Pancreas (tissue), 10 donors: ENCODE data around the gene RHOBTB3. TPM values are rescaled to one million over a fixed set of nuclear protein-coding genes. Genes with fewer than 3 reads are reported as not detected.

Source experiments
- ATAC-seq, 4 donors: fragments of 200-7000 bp; cut with Tn5 transposase; one replicate each; pipeline versions ENCODE4 v1.8.0 to v1.9.1; 2020; ENCODE audit warnings: mild to moderate bottlenecking in 4 of 4, moderate library complexity in 4 of 4
- DNase-seq, 6 donors: peaks; one replicate each; pipeline ENCODE4 v3.0.0-alpha.2; 2020
- FAIRE-seq: peaks from 2 replicates; lab custom pipeline; 2012; peaks lifted over from hg19 to GRCh38; lab: Jason Lieb, UNC
- H3K27ac ChIP-seq, 4 donors: fragments of 200-600 bp; sonication (generic); 1 replicate in 3 of 4; 2 replicates in 1 of 4; pipeline versions ENCODE4 v1.5.0 to v1.8.0; 2020
- H3K27me3 ChIP-seq, 4 donors: fragments of 200-600 bp; one replicate each; pipeline ENCODE4 v1.8.0; 2021
- H3K36me3 ChIP-seq, 3 donors: fragments of 200-600 bp; sonication (generic) in 1 of 3; one replicate each; pipeline versions ENCODE4 v1.5.0 to v1.8.0; 2020 to 2021
- H3K4me1 ChIP-seq, 3 donors: fragments of 200-600 bp; one replicate each; pipeline ENCODE4 v1.8.0; 2021
- H3K4me3 ChIP-seq, 4 donors: fragments of 200-600 bp; sonication (generic) in 2 of 4; one replicate each; pipeline versions ENCODE4 v1.5.0 to v1.8.0; 2020 to 2021
- H3K9me3 ChIP-seq, 4 donors: fragments of 200-600 bp; one replicate each; pipeline ENCODE4 v1.8.0; 2021
- WGBS, 2 donors: extraction: QIAGEN DNeasy Blood & Tissue Kit; methylation state at CpG; one replicate each; pipeline ENCODE4 v1.1.7; 2013; 5-methylcytosine and 5-hydroxymethylcytosine counted together
- intact Hi-C, 3 donors: fragments of 100-400 bp; cut with DNase I; formaldehyde crosslinking; loops; one replicate each; pipeline versions ENCODE4 v1.11.1 to v1.14.2; 2022
- polyA plus RNA-seq, 2 donors: library from polyadenylated mRNA; stranded (reverse); fragments of 200-250 nt; gene quantifications; one replicate each; pipeline ENCODE4 v1.2.3, GENCODE V29; 2013
- total RNA-seq, 6 donors: library from RNA; stranded (reverse); fragmentation: NEBNext Ultra II Directional in 4 of 6; extraction: Animal tissue kit (Norgen Biotek cat#: 25700) in 4 of 6; gene quantifications; one replicate each; pipeline versions ENCODE4 v1.2.1 to v1.2.4, GENCODE V29; 2021 to 2023
- TF ChIP-seq, protein P1 (sequence below), 4 donors: fragments of 200-600 bp; sonication (generic) in 3 of 4; IDR thresholded peaks; one replicate each; pipeline versions ENCODE4 v1.5.0 to v1.8.0; 2021; ENCODE audit warnings: antibody characterized with exemption in 4 of 4
- donor health status: healthy with polysubstance abuse.
- donor health status: DM: no; HTN: no; CAD: no; lungs with moderate emphysema.
- donor health status: DM: no; HTN: no; CAD: no.
- donor health status: control.
- donor health status: control.
- donor health status: Bipolar disorder and iron deficiency.
- donor health status: DM: yes; HTN: yes; CAD: no.
- donor health status: DM: no; HTN: no; CAD: no.
- donor health status: DM: no; HTN: no; CAD: no.
- donor health status: DM: yes; HTN: yes; CAD: no.

RHOBTB3 gene
- total and polyA plus RNA-seq, 8 donors = 32.5 to 190 (median 77.3) TPM

DNA sequence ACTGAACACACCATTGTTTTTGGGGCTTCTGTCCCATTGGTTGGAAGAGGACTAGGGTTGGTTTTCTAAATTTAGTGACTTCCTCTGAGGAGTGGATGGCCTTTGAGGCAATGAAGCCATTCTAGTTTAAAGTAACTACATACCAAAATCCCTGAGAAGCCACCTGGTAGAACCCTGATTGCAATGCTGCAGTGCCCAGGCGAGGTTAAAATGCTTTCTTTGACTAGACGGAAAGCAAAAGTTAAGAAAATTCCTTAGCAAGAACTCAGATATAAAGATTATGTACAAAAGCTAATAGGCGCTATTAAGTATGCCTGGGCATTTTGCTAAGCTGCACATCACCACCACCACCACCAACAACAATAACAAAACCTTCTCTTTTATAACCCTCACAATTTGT lies 70.8 kb downstream of the RHOBTB3 start:
- intact Hi-C loops = no loop called here
- FAIRE-seq (no peak), ATAC-seq (no peak), DNase-seq (no peak)
- WGBS, 2 donors = 89 to 90% methylated on average over 3 of the region's 3 CpGs
- H3K36me3 ChIP-seq = no peaks in the 10 kb centered on the region
- no peak overlapping the region for H3K27ac ChIP-seq
- H3K9me3 ChIP-seq = no peaks in the 10 kb centered on the region
- no peaks in the 10 kb centered on the region for H3K27me3 ChIP-seq
- no peak overlapping the region for H3K4me3 ChIP-seq
- TF ChIP-seq, protein P1, sequence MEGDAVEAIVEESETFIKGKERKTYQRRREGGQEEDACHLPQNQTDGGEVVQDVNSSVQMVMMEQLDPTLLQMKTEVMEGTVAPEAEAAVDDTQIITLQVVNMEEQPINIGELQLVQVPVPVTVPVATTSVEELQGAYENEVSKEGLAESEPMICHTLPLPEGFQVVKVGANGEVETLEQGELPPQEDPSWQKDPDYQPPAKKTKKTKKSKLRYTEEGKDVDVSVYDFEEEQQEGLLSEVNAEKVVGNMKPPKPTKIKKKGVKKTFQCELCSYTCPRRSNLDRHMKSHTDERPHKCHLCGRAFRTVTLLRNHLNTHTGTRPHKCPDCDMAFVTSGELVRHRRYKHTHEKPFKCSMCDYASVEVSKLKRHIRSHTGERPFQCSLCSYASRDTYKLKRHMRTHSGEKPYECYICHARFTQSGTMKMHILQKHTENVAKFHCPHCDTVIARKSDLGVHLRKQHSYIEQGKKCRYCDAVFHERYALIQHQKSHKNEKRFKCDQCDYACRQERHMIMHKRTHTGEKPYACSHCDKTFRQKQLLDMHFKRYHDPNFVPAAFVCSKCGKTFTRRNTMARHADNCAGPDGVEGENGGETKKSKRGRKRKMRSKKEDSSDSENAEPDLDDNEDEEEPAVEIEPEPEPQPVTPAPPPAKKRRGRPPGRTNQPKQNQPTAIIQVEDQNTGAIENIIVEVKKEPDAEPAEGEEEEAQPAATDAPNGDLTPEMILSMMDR (IDR thresholded peaks at IDR 0.05) = no peak
- peaks cover 10 to 22% (median 19%) of the 10 kb centered on the region in 3 donors for H3K4me1 ChIP-seq

DNA sequence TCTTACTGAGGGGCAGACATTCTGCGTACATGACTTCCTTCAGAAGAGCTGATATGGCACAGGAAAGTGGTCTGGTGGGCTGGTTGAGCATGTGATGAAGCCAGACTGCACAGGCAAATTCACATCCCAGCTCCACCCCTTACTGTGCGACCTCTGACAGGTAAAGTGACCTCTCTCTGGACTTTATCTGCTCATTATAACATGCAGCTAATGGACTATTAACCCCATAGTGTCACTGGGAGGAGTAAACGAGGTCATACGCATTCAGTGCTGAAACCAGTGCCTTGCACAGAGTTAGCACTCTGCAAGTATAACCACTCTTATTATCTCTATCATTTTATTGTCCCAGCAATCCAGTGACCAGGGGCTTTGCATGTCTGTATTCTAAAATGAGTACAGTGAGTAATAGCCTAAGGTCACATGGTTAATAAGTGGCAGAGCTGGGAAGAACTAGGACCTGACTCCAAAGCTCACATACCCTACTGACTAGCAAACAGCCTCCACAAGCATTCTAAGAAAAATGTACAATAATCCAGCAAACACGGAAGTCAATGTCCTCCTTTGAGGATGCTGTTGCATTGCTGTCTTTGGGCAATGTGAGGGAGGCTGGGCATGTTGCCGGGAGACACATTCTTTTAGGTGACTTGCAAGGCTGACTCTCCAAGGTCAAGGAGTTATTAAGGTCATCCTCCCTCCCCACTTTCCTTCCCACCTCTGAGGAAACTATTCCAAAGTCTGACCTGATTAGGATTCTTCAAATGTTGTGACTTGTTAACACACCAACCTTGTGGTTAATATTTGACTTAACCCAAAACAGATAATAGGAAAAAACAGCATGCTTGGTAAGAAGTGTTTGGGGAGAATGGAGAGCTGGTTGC lies 72.4 kb downstream of the RHOBTB3 start:
- Histone ChIP-seq H3K27me3 (no peaks in the 10 kb centered on the region), H3K9me3 (no peaks in the 10 kb centered on the region), H3K36me3 (no peaks in the 10 kb centered on the region), H3K27ac (peak overlapping the region in 3 of 4 donors; percentile 13 to 38 (median 19)), H3K4me3 (no peak overlapping the region), H3K4me1 (peaks cover 10 to 22% (median 19%) of the 10 kb centered on the region in 3 donors)
- intact Hi-C loops = no loop called here
- FAIRE-seq (no peak), DNase-seq (no peak), ATAC-seq (peak; percentile 35 to 81 (median 70))
- 34 to 40% methylated on average over 6 of the region's 6 CpGs for WGBS, 2 donors
- TF ChIP-seq, protein P1 (IDR thresholded peaks at IDR 0.05) = no peak

DNA sequence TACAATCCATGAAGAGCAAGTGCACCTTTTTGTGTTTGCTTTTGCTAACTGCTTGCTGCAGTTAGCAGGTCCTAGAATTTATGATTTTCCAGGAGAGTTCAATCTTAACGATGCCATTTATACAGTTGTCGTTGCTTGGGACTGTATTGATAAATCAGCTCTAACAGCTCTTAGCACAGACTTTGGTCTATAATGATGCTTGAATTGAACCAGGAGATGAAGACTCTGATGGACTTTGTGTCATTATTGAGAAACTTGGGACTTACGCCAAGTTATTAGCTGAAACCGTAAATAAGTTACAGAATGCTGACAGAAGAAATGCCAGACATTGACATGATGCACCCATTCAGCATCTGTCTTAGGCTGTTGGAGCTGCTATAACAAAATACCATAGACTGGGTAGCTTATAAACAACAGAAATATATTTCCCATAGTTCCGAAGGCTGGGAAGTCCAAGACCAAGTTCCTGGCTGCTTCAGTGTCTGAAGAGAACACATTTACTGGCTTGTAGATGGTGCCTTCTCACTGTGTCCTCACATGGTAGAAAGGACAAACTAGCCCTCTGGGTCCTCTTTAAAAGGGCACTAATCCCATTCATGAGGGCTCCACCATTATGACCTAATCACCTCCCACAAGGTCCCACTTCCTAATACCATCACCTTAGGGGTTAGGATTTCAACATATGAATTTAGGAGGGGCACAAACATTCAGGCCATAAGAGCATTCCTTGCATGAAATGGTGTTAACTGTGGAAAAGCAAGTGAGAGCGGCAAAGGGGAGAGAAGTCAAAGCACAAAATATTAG lies 73.8 kb downstream of the RHOBTB3 start:
- intact Hi-C loops = no loop called here
- Histone ChIP-seq H3K4me3 (no peak overlapping the region), H3K36me3 (no peaks in the 10 kb centered on the region), H3K9me3 (no peaks in the 10 kb centered on the region), H3K27ac (no peak overlapping the region), H3K4me1 (peaks cover 19 to 26% (median 20%) of the 10 kb centered on the region in 3 donors), H3K27me3 (no peaks in the 10 kb centered on the region)
- DNase-seq (no peak), ATAC-seq (no peak), FAIRE-seq (no peak)
- TF ChIP-seq, protein P1 (IDR thresholded peaks at IDR 0.05) = no peak
- 95 to 97% methylated on average over 6 of the region's 6 CpGs for WGBS, 2 donors

DNA sequence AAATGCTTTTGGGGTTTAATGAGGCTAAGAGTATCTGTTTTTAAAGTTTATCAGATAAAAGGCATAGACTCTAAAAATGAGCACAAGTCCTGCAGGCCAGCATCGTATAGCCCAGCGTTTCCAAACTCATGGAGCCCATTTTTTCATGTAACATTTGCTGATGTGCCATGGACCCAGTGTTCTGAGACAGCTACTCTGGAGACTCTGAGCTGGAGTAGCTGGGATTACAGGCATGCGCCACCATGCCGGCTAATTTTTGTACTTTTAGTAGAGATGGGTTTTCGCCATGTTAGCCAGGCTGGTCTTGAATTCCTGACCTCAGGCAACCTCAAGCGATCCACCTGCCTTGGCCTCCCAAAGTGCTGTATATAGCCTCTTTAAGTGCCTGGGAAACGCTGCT lies 75.6 kb downstream of the RHOBTB3 start:
- Histone ChIP-seq H3K4me3 (no peak overlapping the region), H3K27me3 (no peaks in the 10 kb centered on the region), H3K4me1 (peaks cover 19 to 30% (median 21%) of the 10 kb centered on the region in 3 donors), H3K27ac (no peak overlapping the region), H3K36me3 (no peaks in the 10 kb centered on the region), H3K9me3 (no peaks in the 10 kb centered on the region)
- no peak for ATAC-seq
- DNase-seq = no peak
- FAIRE-seq = no peak
- intact Hi-C loops = no loop called here
- TF ChIP-seq, protein P1 (IDR thresholded peaks at IDR 0.05) = no peak
- WGBS, 2 donors = 81 to 89% methylated on average over 7 of the region's 7 CpGs
